CD8-positive, alpha-beta memory T cell (primary cell): ENCODE data around the gene MSI2. TPM values are rescaled to one million over a fixed set of nuclear protein-coding genes. Genes with fewer than 3 reads are reported as not detected.

Experiments
- CTCF ChIA-PET: fragments of 350-600 bp; sonication (Branson Sonifier 250); formaldehyde crosslinking; loops from one replicate; lab custom pipeline; 2021; ENCODE audit warnings: antibody characterized with exemption; lab: Charles Lee
- POLR2A ChIA-PET: fragments of 350-600 bp; sonication (Branson Sonifier 250); formaldehyde crosslinking; loops from one replicate; lab custom pipeline; 2021; ENCODE audit warnings: antibody characterized with exemption; lab: Charles Lee
- DNase-seq, 5 donors: peaks; one replicate each; pipeline versions ENCODE4 v3.0.0 to v3.0.0-alpha.2; 2020 to 2022; ENCODE audit warnings: mixed read lengths in 1 of 5
- H3K27ac ChIP-seq: one replicate; pipeline ENCODE4 v1.7.0; 2013; ENCODE audit warnings: low read depth, mild to moderate bottlenecking, low read length, moderate library complexity
- H3K27me3 ChIP-seq: 2 replicates; pipeline ENCODE4 v1.7.0; 2013; ENCODE audit warnings: low read length, mild to moderate bottlenecking; ENCODE audit not compliant: insufficient read depth, poor library complexity, severe bottlenecking
- H3K36me3 ChIP-seq: 2 replicates; pipeline ENCODE4 v1.7.0; 2013; ENCODE audit warnings: mild to moderate bottlenecking, low read length, moderate library complexity; ENCODE audit not compliant: insufficient read depth
- H3K4me1 ChIP-seq: 2 replicates; pipeline ENCODE4 v1.7.0; 2013; ENCODE audit warnings: mild to moderate bottlenecking, low read length, moderate library complexity; ENCODE audit not compliant: insufficient read depth
- H3K4me3 ChIP-seq: 2 replicates; pipeline ENCODE4 v1.7.0; 2013; ENCODE audit warnings: mild to moderate bottlenecking, low read length
- H3K9me3 ChIP-seq: 2 replicates; pipeline ENCODE4 v1.7.0; 2013; ENCODE audit warnings: mild to moderate bottlenecking, low read length
- H3K27ac Mint-ChIP-seq, 8 donors: one replicate each; pipeline ENCODE4 v1.8.0; 2020 to 2021; ENCODE audit warnings: mixed read lengths in 8 of 8, mild to moderate bottlenecking in 6 of 8, inconsistent platforms in 3 of 8, moderate library complexity in 3 of 8
- H3K27me3 Mint-ChIP-seq, 2 donors: one replicate each; pipeline ENCODE4 v1.8.0; 2020 to 2021; ENCODE audit warnings: mixed read lengths in 2 of 2, mild to moderate bottlenecking in 1 of 2, moderate library complexity in 1 of 2
- H3K36me3 Mint-ChIP-seq, 3 donors: one replicate each; pipeline ENCODE4 v1.8.0; 2020 to 2021; ENCODE audit warnings: mixed read lengths in 3 of 3, inconsistent platforms in 1 of 3, mild to moderate bottlenecking in 1 of 3
- H3K4me1 Mint-ChIP-seq, 3 donors: one replicate each; pipeline ENCODE4 v1.8.0; 2020 to 2021; ENCODE audit warnings: mixed read lengths in 3 of 3, inconsistent platforms in 1 of 3, mild to moderate bottlenecking in 1 of 3
- H3K4me3 Mint-ChIP-seq, 7 donors: one replicate each; pipeline ENCODE4 v1.8.0; 2020 to 2021; ENCODE audit warnings: mixed read lengths in 7 of 7, mild to moderate bottlenecking in 6 of 7, moderate library complexity in 4 of 7, inconsistent platforms in 2 of 7
- H3K9me3 Mint-ChIP-seq, 5 donors: one replicate each; pipeline ENCODE4 v1.8.0; 2020 to 2022; ENCODE audit warnings: mixed read lengths in 5 of 5, mild to moderate bottlenecking in 3 of 5, moderate library complexity in 2 of 5, inconsistent platforms in 1 of 5
- polyA plus RNA-seq: library from polyadenylated mRNA; unstranded; fragments of 300-500 nt; fragmentation: Illumina TruSeq; gene quantifications from one replicate; pipeline ENCODE4 v1.2.3, GENCODE V29; 2021
- total RNA-seq, 2 experiments: library from RNA; stranded (reverse); gene quantifications; one replicate each; pipeline ENCODE4 v1.2.3, GENCODE V29; 2021

MSI2 gene
- total and polyA plus RNA-seq, 3 experiments from 2014 or later: 2.3 to 58.0 (median 57.1) TPM

- peak overlapping the region in 2 of 8 donors; percentile 17 to 74 for H3K27ac Mint-ChIP-seq
- Histone ChIP-seq H3K9me3 (no peaks in the 10 kb centered on the region), H3K4me3 (no peak overlapping the region), H3K4me1 (peaks cover 31% of the 10 kb centered on the region), H3K27me3 (no peaks in the 10 kb centered on the region), H3K27ac (no peak overlapping the region), H3K36me3 (no peaks in the 10 kb centered on the region)
- peaks cover 0 to 5% (median 5%) of the 10 kb centered on the region in 3 donors for H3K36me3 Mint-ChIP-seq
- H3K4me3 Mint-ChIP-seq: peak overlapping the region in 2 of 7 donors; percentile 60 to 61
- CTCF ChIA-PET: no interaction called here
- peaks cover 60 to 73% (median 67%) of the 10 kb centered on the region in 3 donors for H3K4me1 Mint-ChIP-seq
- DNase-seq: no peak
- POLR2A ChIA-PET: no interaction called here
- no peaks in the 10 kb centered on the region for H3K9me3 Mint-ChIP-seq
- H3K27me3 Mint-ChIP-seq: no peaks in the 10 kb centered on the region
Observed at GRCh38 chr17:57356153-57356718, 99.9 kb downstream of the MSI2 start.

GRCh38 chr17:57356719-57357391 lies 100.5 kb downstream of the MSI2 start:
- no peaks in the 10 kb centered on the region for H3K36me3 ChIP-seq

GRCh38 chr17:57357392-57357784 lies 101.1 kb downstream of the MSI2 start:
- ChIA-PET CTCF (interaction anchor here (0.9 to 1.2 kb wide), 2 partner anchors 115 to 315 kb away, joined by 3 read pairs; no protein-coding TSS in a partner anchor), POLR2A (no interaction called here)
- Histone ChIP-seq H3K9me3 (no peaks in the 10 kb centered on the region), H3K36me3 (no peaks in the 10 kb centered on the region), H3K27me3 (no peaks in the 10 kb centered on the region), H3K4me3 (no peak overlapping the region), H3K27ac (no peak overlapping the region), H3K4me1 (peaks cover 31% of the 10 kb centered on the region)
- H3K27me3 Mint-ChIP-seq: no peaks in the 10 kb centered on the region
- peak overlapping the region in 5 of 7 donors; percentile 30 to 57 (median 51) for H3K4me3 Mint-ChIP-seq
- H3K36me3 Mint-ChIP-seq: peaks cover 0 to 2% (median 0%) of the 10 kb centered on the region in 3 donors
- H3K9me3 Mint-ChIP-seq: no peaks in the 10 kb centered on the region
- H3K27ac Mint-ChIP-seq: peak overlapping the region in 4 of 8 donors; percentile 50 to 82 (median 61)
- no peak for DNase-seq
- peaks cover 54 to 65% (median 59%) of the 10 kb centered on the region in 3 donors for H3K4me1 Mint-ChIP-seq

More at GRCh38 chr17:57356719-57357391, 100.5 kb downstream of the MSI2 start:
- Histone ChIP-seq H3K27ac (no peak overlapping the region), H3K27me3 (no peaks in the 10 kb centered on the region), H3K9me3 (no peaks in the 10 kb centered on the region), H3K4me3 (no peak overlapping the region), H3K4me1 (peaks cover 31% of the 10 kb centered on the region)
- CTCF ChIA-PET: interaction anchor here (0.9 to 1.2 kb wide), 2 partner anchors 114 to 315 kb away, joined by 3 read pairs; no protein-coding TSS in a partner anchor
- no peaks in the 10 kb centered on the region for H3K27me3 Mint-ChIP-seq
- peaks cover 0 to 4% (median 2%) of the 10 kb centered on the region in 3 donors for H3K36me3 Mint-ChIP-seq
- H3K4me1 Mint-ChIP-seq: peaks cover 58 to 70% (median 64%) of the 10 kb centered on the region in 3 donors
- H3K9me3 Mint-ChIP-seq: no peaks in the 10 kb centered on the region
- POLR2A ChIA-PET: no interaction called here
- no peak for DNase-seq
- peak overlapping the region in 4 of 7 donors; percentile 22 to 62 (median 60) for H3K4me3 Mint-ChIP-seq
- H3K27ac Mint-ChIP-seq: peak overlapping the region in 3 of 8 donors; percentile 27 to 82 (median 29)

- Histone ChIP-seq H3K27ac (no peak overlapping the region), H3K27me3 (no peaks in the 10 kb centered on the region), H3K4me3 (no peak overlapping the region), H3K36me3 (no peaks in the 10 kb centered on the region), H3K4me1 (peaks cover 31% of the 10 kb centered on the region), H3K9me3 (no peaks in the 10 kb centered on the region)
- peak overlapping the region in 3 of 7 donors; percentile 45 to 57 (median 52) for H3K4me3 Mint-ChIP-seq
- POLR2A ChIA-PET: no interaction called here
- H3K9me3 Mint-ChIP-seq: no peaks in the 10 kb centered on the region
- peak in 1 of 5 donors; percentile 7 for DNase-seq
- peak overlapping the region in 7 of 8 donors; percentile 38 to 82 (median 55) for H3K27ac Mint-ChIP-seq
- CTCF ChIA-PET: interaction anchor here (0.9 to 1.2 kb wide), 2 partner anchors 115 to 314 kb away, joined by 3 read pairs; no protein-coding TSS in a partner anchor
- no peaks in the 10 kb centered on the region for H3K27me3 Mint-ChIP-seq
- H3K36me3 Mint-ChIP-seq: peaks cover 0 to 2% (median 2%) of the 10 kb centered on the region in 3 donors
- H3K4me1 Mint-ChIP-seq: peaks cover 50 to 62% (median 53%) of the 10 kb centered on the region in 3 donors
Observed at GRCh38 chr17:57357830-57358430, 101.6 kb downstream of the MSI2 start.

DNA sequence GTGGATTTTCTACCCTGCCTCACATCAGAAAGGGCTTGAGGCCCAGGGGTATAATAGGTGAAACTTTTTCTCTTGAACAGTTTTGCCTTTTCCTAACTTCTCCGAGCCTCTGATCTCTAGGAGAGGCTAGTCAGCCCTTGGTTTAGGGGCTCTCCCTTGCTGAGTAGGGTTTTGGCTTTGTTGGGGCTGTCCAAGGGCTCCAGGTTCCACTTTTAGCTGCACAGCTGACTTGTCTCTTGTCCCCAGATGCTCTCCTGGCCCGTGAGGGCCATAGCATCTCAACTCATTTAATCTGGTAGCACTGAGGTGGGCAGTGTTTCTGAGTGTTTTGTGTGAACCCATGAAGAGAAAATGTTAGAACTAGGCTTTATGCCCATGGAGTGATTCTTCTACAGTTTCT lies 103.9 kb downstream of the MSI2 start:
- H3K4me1 Mint-ChIP-seq: peaks cover 29 to 43% (median 32%) of the 10 kb centered on the region in 3 donors
- H3K36me3 Mint-ChIP-seq: peaks cover 0 to 9% (median 2%) of the 10 kb centered on the region in 3 donors
- H3K4me3 Mint-ChIP-seq: no peak overlapping the region
- no peaks in the 10 kb centered on the region for H3K27me3 ChIP-seq
- no peak for DNase-seq
- no peak overlapping the region for H3K27ac ChIP-seq
- H3K36me3 ChIP-seq: no peaks in the 10 kb centered on the region
- H3K27me3 Mint-ChIP-seq: no peaks in the 10 kb centered on the region
- H3K9me3 Mint-ChIP-seq: no peaks in the 10 kb centered on the region
- H3K4me3 ChIP-seq: no peak overlapping the region
- peaks cover 10% of the 10 kb centered on the region for H3K4me1 ChIP-seq
- H3K27ac Mint-ChIP-seq: no peak overlapping the region
- no peaks in the 10 kb centered on the region for H3K9me3 ChIP-seq
- POLR2A ChIA-PET: no interaction called here
- CTCF ChIA-PET: no interaction called here

GRCh38 chr17:57362797-57363556 lies 106.7 kb downstream of the MSI2 start:
- Mint-ChIP-seq H3K27me3 (no peaks in the 10 kb centered on the region), H3K36me3 (peaks cover 0 to 14% (median 6%) of the 10 kb centered on the region in 3 donors), H3K27ac (peak overlapping the region in 2 of 8 donors; percentile 29 to 46), H3K9me3 (no peaks in the 10 kb centered on the region), H3K4me1 (peaks cover 13 to 22% (median 20%) of the 10 kb centered on the region in 3 donors), H3K4me3 (no peak overlapping the region)
- H3K36me3 ChIP-seq: no peaks in the 10 kb centered on the region
- DNase-seq: no peak
- no peaks in the 10 kb centered on the region for H3K9me3 ChIP-seq
- ChIA-PET POLR2A (no interaction called here), CTCF (no interaction called here)
- H3K4me1 ChIP-seq: no peaks in the 10 kb centered on the region
- H3K27ac ChIP-seq: no peak overlapping the region
- no peak overlapping the region for H3K4me3 ChIP-seq
- no peaks in the 10 kb centered on the region for H3K27me3 ChIP-seq

DNA sequence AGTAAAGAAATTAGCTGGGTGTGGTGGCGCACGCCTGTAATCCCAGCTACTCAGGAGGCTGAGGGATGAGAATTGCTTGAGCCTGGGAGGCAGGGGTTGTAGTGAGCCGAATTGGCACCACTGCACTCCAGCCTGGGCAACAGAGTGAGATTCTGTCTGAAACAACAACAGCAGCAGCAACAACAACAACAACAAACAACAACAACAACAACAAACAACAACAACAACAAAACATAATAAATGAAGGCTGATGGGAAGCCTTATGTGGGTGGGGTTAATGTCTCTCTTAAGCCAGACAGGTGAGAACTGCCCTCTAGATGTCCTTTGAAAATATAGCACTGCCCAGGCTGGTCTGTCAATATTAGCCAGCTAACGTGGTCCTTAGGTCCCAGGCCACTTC lies 107.3 kb downstream of the MSI2 start:
- Histone ChIP-seq H3K27ac (no peak overlapping the region), H3K27me3 (no peaks in the 10 kb centered on the region), H3K9me3 (no peaks in the 10 kb centered on the region), H3K36me3 (no peaks in the 10 kb centered on the region), H3K4me3 (no peak overlapping the region), H3K4me1 (no peaks in the 10 kb centered on the region)
- Mint-ChIP-seq H3K27ac (peak overlapping the region in 1 of 8 donors; percentile 46), H3K4me3 (no peak overlapping the region), H3K36me3 (peaks cover 0 to 14% (median 6%) of the 10 kb centered on the region in 3 donors), H3K4me1 (peaks cover 9 to 19% (median 18%) of the 10 kb centered on the region in 3 donors), H3K27me3 (no peaks in the 10 kb centered on the region), H3K9me3 (no peaks in the 10 kb centered on the region)
- POLR2A ChIA-PET: no interaction called here
- no peak for DNase-seq
- CTCF ChIA-PET: no interaction called here
